Thoracic aorta endothelial cell (primary cell): ENCODE measurements around the gene MYRF. TPM values are rescaled to one million over a fixed set of nuclear protein-coding genes. Genes with fewer than 3 reads are reported as not detected.

Source experiments
- total RNA-seq: library from RNA; depleted of rRNA; stranded (reverse); fragments of >200 nt; gene quantifications from 2 replicates; pipeline ENCODE4 v1.2.3, GENCODE V29; 2012

MYRF gene
- 0.66 and 1.4 TPM in 2 replicates for total RNA-seq

DNA sequence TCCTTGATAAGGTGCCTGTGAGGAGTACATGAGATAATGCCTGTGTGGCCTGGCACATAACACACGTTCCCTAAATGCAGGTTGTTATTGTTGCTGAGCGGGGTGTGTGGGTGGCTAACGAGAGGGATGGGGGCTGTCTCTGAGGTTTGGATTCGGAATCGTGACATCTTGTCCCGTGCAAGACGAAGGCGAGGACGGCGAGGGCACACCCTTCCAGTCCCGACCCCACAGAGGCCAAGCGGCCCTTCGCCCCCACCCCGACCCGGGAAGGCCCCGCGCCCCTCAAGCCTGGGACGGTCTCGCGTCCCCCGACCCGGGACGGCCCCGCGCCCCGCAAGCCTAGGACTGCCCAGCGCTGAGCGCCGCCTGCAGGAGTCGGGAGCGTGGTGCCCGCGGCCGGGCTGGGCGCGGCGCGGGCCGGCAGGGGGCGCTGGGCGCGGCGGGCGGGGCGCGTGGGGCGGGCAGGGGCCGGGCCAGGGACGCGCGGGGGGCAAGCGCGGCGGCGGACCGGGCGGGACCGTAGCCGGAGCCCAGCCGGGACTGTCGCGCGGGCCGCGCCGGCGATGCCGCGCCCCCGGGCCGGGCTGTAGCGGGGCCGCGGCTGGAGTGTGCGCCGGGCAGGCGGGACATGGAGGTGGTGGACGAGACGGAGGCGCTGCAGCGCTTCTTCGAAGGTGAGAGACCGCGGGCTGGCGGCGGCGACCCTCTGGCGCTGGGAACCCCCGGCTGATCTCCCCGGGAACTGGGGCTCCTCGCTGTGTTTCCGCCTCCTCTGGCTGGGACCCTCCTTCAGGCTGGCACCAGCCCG is at the start of gene MYRF:
Gene MYRF (plus strand): TSS at position 520 of the 808 bp plus-strand sequence. CDS start 109 bp downstream, at position 629.

DNA sequence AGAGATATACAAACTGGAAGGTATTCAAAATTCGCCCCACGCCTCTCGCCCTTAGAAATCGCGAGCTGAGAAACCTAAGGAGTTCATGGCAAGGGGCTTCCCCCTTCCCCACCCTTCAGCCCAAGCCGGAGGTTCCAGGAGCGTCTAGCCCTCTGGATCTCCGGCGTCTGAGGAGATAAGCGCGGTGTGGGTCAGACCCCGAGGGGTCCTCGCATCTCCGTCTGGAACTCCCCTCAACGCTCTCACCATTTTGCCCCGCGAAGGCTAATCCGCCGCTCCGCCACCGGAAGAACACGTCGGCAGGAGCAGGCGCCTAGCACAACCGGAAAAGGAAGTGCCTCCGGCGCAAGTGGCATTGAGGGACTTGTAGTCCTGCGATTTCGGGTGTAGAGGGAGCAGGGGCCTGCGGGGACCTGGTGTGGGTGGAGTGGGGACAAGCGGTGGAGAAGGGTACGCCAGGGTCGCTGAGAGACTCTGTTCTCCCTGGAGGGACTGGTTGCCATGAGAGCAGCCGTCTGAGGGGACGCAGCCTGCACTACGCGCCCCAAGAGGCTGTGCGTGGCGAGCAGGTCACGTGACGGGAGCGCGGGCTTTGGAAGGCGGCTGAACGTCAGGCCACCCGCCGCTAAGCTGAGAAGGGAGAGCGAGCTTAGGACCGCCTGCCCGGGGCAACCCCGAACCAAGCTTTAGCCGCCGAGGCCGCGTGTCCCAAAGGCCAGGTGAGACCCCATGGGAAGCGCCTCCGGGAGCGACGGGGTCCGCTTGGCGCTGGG is 40.1 kb downstream of the MYRF start, which contains the start of the genes FEN1 and TMEM258:
Gene FEN1 (plus strand): TSS at position 602 of the 773 bp plus-strand sequence. CDS start 2,451 bp downstream, outside the sequence.
Gene TMEM258 (minus strand): TSS at position 290 of the 773 bp plus-strand sequence. CDS start 41 bp downstream, at position 249.

DNA sequence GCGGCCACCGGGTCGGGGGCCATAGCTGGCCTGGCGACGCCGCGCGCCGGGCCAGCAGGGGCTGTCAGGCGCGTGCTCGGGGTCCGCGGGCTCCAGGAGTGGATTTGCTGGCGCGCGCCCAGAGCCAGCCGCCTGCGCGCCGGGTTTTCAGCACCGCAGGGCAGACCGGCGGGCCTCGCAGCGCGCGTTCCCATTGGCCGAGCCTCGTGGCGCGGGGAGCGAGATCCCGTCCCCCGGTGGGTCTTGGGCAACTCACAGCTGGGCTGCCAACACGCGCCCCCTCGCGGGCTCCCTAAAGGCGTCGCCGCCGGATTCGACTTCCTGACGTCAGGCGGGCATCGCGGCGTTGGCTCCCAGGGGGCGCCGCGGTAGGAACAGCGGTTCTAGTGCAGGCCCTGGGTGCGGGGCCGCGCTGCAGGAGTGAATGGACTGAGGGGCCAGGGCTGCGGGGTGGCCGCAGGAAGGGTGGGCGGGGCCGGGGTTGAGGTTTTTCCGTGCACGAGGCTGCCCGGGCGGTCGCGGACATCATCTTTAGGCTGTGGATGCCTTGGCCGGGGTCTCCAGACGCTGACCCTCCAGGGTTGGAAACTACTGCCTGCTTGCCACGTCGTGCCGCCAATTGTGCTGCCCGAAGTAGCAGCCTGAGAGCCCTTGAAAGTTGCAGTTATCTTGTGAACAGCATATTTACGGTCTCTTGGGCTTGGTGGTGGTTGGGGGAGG is 64.5 kb downstream of the MYRF start, which contains the start of gene FADS1:
Gene FADS1 (minus strand): TSS at position 268 of the 720 bp plus-strand sequence. CDS start 74 bp downstream, at position 194.

DNA sequence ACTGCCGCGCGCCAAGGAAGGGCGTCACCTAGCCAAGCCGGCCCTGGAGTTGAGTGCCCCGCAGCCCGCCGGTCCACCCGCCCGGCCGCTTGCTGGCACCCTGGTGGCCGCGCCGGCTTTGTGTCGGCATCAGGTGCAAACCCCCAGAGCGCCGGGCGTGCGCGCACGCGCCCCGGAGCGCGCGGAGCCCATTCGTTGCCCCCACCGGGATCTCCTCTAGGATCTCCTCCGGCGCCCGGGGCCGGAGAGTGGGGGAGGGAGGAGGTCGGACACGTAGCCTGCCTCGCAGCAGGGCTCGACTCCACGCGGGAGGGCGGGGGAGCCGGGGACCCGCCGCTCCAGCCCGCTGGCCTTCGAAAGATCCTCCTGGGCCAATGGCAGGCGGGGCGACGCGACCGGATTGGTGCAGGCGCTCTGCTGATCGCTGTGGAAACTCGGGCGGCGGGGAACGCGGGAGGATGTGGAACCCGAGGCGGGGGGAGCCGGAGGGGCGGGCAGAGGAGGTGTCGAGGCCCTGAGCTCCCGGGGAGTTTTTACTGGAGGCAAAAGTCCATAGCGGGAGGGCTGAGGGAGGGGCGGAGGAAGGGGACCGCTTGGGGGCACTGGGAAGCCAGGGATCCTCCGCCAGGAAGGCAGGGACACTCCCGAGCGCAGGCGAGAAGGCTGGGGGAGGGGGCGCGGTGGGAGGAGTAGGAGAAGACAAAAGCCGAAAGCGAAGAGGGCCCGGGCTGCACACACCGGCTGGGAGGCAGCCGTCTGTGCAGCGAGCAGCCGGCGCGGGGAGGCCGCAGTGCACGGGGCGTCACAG is 75.3 kb downstream of the MYRF start, which contains the start of gene FADS2:
Gene FADS2 (plus strand): TSS at position 730 of the 808 bp plus-strand sequence. CDS start 91 bp downstream, outside the sequence.

Other genes with a start within 250 kb of the MYRF start
- not detected in 2 replicates for gene LRRC10B, start 243.9 kb upstream of the MYRF start, total RNA-seq
- 0.13 and 0.36 TPM in 2 replicates for gene SYT7, start 171.6 kb upstream of the MYRF start, total RNA-seq
- 1.7 and 2.3 TPM in 2 replicates for gene DAGLA, start 72.2 kb upstream of the MYRF start, total RNA-seq
- 46.4 and 56.1 TPM in 2 replicates for gene TMEM258, start 40.0 kb downstream of the MYRF start, total RNA-seq
- gene FEN1, start 40.3 kb downstream of the MYRF start, total RNA-seq: 48.8 and 63.8 TPM in 2 replicates
- gene FADS1, start 64.4 kb downstream of the MYRF start, total RNA-seq: 70.5 and 134 TPM in 2 replicates
- 254 and 468 TPM in 2 replicates for gene FADS2, start 75.7 kb downstream of the MYRF start, total RNA-seq
- gene FADS3, start 138.9 kb downstream of the MYRF start, total RNA-seq: 93.5 and 100 TPM in 2 replicates
- 1.0 and 1.6 TPM in 2 replicates for gene RAB3IL1, start 164.9 kb downstream of the MYRF start, total RNA-seq
- gene BEST1, start 197.7 kb downstream of the MYRF start, total RNA-seq: under 0.01 and 0.14 TPM in 2 replicates
- gene FTH1, start 215.0 kb downstream of the MYRF start, total RNA-seq: 696 and 1,197 TPM in 2 replicates